HG03045 (cell line): ENCODE data around the gene CRIM1.
"Not testable (repeated sequence)": the region's sequence is repeated elsewhere in the genome, so short reads cannot be mapped to it uniquely, and the experiment has no call there.

Source experiments
- ATAC-seq: cut with Tn5 transposase; IDR thresholded peaks from one replicate; pipeline ENCODE4 v1.9.1; 2021; ENCODE audit warnings: mild to moderate bottlenecking, moderate library complexity; ENCODE audit not compliant: unreplicated experiment

Gene CRIM1

GRCh38 chr2:36351736-36352349, 3.7 kb upstream of the CRIM1 start:
- no peak for ATAC-seq

GRCh38 chr2:36352701-36353100, 2.9 kb upstream of the CRIM1 start:
- ATAC-seq: no peak

- no peak for ATAC-seq
Measured at GRCh38 chr2:36354811-36355150, 797 bp upstream of the CRIM1 start.

- no peak for ATAC-seq
Measured at GRCh38 chr2:36355890-36356297, 316 bp downstream of the CRIM1 start.

GRCh38 chr2:36356298-36356989, 866 bp downstream of the CRIM1 start:
- ATAC-seq: no peak

GRCh38 chr2:36356990-36357846, 1.6 kb downstream of the CRIM1 start:
- no peak for ATAC-seq

GRCh38 chr2:36357847-36358659, 2.5 kb downstream of the CRIM1 start:
- ATAC-seq: no peak

GRCh38 chr2:36359067-36359466, 3.5 kb downstream of the CRIM1 start:
- ATAC-seq: no peak

GRCh38 chr2:36360063-36360462, 4.5 kb downstream of the CRIM1 start:
- no peak for ATAC-seq

- ATAC-seq: no peak
Measured at GRCh38 chr2:36360834-36361233, 5.3 kb downstream of the CRIM1 start.

GRCh38 chr2:36361396-36361795, 5.8 kb downstream of the CRIM1 start:
- ATAC-seq: no peak

- ATAC-seq: no peak
Measured at GRCh38 chr2:36362291-36362690, 6.7 kb downstream of the CRIM1 start.

- not testable (repeated sequence) for ATAC-seq
Measured at GRCh38 chr2:36363085-36363484, 7.5 kb downstream of the CRIM1 start.

- no peak for ATAC-seq
Measured at GRCh38 chr2:36366491-36367120, 11.0 kb downstream of the CRIM1 start.

- ATAC-seq: no peak
Measured at GRCh38 chr2:36367486-36367885, 11.9 kb downstream of the CRIM1 start.

GRCh38 chr2:36367895-36368353, 12.3 kb downstream of the CRIM1 start:
- no peak for ATAC-seq

- ATAC-seq: no peak
Measured at GRCh38 chr2:36368438-36368837, 12.9 kb downstream of the CRIM1 start.

GRCh38 chr2:36369163-36369562, 13.6 kb downstream of the CRIM1 start:
- ATAC-seq: no peak

GRCh38 chr2:36369716-36370115, 14.1 kb downstream of the CRIM1 start:
- no peak for ATAC-seq

- ATAC-seq: no peak
Measured at GRCh38 chr2:36370281-36370680, 14.7 kb downstream of the CRIM1 start.
